GM21423 (cell line): Measurements from ENCODE around the gene TPSB2.
"Not testable (repeated sequence)": the region's sequence is repeated elsewhere in the genome, so short reads cannot be mapped to it uniquely, and the experiment has no call there.

Source experiments
- ATAC-seq: cut with Tn5 transposase; IDR thresholded peaks from one replicate; pipeline ENCODE4 v1.9.1; 2021; ENCODE audit warnings: mild to moderate bottlenecking, moderate library complexity; ENCODE audit not compliant: unreplicated experiment

Gene TPSB2

DNA sequence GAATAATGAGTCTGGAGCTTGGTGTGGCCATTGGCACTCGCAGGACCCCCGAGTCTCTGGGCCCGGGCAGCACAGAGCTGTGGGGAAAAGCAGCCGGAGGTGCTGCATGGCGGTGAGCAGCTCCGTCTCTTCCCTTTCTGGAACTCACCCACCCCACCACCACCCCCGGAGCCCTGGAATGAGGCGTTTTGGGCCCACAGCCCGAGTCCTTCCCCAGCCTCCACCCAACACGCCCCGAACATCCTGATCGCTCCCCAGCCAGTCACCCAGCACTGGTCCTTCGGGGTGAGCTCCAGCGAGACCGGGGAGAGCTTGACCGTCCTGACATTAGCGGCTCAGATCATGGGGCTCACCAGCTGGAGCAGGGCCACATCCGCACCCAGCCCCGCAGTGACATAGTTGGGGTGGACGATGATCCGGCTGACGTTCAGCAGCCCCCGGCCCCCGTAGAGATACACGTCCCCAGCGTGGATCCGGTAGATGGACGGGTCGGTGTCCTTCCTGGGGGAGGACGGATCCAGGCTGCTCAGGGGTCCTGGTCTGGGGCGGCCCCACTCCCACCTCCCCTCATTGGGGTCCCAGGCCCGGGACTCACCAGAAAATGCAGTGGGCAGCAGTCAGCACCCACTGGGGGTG lies 32.3 kb upstream of the TPSB2 start:
- ATAC-seq = no peak

DNA sequence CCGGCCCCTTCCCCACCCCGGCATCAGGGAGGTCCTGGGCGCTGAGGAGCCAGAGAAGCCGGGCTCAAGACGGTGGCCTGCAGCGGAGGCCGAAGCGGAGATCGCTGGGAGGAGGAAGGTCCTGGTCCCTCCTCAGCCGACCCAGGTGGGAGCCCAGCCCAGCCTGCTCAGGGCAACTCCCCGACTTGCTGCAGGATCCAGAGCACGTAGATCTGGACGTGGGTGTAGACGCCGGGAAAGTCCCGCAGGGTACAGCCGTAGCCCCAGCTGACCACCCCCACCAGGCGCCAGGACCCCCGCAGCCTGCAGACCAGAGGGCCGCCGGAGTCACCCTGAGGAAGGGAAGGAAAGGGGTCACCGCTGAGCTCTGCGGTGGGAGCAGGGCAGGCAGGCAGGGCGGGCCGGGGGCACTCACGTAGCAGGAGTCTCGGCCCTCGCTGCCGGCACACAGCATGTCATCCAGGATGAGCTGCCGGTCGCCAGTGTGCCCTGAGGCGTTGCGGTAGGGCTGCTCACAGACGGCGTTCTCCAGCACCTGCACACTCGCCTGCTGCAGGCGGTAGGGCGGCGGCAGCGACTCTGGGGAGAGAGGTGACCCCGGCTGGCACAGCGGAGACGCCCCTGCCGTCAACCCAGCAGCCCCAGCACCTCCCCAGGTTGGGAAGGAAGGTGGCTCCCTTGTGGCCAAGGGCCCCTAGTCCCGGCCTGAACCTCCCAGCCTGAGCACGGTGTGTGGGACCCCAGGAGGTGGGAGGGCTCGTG lies 31.3 kb upstream of the TPSB2 start:
- no peak for ATAC-seq

DNA sequence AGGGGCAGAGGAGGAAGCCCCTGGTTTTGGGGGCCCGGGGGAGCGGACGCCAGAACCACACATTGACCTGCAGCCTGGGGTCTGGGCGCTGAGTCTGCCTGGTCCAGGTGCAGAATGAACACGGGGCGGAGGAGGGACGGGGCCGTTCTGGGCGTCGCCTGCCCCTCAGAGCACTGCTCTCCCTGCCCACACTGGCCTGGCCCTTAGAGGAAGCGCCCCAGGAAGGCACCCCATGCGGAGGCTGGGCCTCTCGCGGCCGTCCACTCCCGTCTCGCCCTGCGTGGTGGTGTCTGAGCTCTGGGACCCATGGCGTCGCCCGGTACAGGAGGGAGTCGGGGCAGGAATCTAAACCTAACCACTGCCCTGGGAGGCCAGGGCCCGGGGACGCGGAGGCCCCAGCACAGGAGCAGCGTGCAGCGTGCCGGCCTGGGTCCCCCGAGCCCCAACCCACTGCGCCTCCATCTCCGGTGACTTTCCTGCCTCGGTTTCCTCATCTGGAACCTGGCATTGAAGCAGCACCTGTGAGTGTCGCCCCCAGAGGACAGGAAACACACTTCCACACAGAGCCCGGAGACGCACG lies 30.2 kb upstream of the TPSB2 start:
- no peak for ATAC-seq

DNA sequence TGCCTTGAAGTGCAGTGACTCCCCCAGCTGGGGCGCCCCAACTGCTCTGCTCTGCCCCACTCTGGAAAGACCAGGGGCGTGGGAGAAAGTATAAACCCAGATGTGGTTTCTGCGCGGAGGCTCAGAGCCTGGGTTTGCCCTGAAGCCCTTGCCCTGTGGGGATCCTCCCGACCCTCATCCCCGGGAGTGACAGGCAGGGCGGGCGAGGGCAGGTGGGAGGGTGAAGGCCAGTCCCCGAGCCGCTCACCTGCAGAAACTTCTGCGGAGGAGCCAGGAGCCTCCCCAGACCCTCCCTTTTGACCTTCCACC lies 29.7 kb upstream of the TPSB2 start:
- ATAC-seq = no peak

DNA sequence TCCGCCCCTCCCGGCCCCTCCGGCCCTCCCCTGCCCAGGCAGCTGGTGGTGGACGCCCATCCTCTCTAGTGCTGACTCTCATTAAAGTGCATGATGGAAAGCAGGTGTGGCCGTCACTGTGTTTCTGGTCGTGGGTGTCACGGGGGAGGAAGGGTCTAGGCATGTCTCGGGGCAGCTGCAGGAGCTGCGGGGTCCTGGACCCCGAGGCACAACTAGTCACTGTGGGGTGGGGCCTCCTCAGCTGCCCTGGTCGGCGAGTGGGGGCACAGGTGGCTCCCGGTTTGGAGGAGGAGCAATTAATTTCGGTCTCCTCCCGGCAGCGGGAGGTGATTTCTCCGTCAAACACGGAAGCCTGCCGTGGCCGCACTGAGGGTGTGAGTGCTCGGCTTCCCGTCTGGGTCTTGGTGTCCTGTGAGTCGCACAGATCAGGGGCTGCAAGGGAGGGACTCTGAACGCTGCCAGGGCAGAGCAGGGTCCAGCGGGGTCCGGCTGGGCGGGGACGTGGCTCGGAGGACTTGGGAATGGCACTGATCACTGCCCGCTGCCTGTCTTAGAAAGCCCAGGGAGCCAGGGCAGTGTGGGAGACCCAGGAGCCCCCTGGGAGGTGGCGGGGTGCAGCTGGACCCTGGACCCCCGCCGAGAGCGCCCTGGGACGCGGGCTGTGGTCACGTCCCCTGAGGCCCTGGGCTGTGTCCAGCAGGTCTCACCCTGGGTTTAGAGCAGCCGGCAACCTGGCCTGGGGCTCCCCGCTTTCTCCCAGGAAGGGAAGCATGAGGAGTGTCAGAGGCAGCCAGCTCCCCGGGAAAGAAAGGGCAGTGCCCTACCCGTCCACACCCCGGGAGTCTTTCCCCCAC lies 29.1 kb upstream of the TPSB2 start:
- ATAC-seq = no peak

DNA sequence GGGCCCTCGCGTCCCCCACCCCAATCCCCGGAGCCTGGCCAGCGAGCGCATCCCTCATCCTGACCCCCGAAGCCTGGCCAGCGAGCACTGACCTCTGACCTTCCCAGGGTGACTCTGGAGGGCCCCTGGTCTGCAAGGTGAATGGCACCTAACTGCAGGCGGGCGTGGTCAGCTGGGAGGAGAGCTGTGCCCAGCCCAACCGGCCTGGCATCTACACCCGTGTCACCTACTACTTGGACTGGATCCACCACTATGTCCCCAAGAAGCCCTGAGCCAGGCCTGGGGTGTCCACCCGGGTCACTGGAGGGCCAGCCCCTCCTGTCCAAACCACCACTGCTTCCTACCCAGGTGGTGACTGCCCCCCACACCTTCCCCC lies 28.2 kb upstream of the TPSB2 start:
- no peak for ATAC-seq

DNA sequence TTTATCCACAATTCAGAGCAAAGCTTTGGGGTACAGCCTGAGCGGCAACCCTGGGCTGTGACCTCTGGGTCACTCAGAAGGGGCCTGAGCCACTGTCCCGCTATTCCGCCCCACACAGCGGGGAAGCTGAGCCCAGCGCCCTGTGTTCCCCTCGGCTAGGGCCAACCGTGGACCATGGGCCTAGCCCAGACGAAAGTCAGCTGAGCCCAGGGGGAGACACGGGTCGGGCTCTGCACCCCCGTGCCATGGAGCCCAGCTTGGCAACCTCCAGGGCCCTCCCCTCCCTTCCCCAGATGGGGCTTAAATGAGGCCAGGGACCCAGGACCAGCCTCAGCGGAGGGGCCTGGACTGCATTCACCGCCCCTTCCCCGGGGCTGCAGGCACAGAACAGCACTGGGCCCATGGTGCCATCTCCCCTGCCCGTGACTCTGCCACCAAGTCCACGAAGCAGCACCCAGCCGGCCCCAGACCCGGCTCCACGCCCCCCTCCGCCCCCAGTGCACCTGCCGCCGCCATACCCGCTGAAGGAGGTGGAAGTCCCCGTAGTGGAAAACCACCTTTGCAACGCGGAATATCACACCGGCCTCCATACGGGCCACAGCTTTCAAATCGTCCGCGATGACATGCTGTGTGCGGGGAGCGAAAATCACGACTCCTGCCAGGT lies 27.7 kb upstream of the TPSB2 start:
- no peak for ATAC-seq

DNA sequence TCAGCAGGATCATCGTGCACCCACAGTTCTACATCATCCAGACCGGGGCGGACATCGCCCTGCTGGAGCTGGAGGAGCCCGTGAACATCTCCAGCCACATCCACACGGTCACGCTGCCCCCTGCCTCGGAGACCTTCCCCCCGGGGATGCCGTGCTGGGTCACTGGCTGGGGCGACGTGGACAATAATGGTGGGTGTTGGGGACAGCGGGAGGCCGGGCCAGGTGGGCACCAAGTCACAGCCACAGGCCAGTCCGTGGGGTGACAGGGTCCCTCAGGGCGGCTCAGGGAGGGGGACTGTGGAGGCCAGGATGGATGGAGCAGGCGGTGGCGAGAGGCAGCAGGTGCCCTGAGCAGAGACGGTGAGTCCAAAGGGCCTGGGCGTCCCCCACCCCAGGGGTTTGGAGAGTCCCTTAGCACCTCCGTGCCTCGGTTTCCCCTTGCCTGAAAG lies 26.9 kb upstream of the TPSB2 start:
- no peak for ATAC-seq

DNA sequence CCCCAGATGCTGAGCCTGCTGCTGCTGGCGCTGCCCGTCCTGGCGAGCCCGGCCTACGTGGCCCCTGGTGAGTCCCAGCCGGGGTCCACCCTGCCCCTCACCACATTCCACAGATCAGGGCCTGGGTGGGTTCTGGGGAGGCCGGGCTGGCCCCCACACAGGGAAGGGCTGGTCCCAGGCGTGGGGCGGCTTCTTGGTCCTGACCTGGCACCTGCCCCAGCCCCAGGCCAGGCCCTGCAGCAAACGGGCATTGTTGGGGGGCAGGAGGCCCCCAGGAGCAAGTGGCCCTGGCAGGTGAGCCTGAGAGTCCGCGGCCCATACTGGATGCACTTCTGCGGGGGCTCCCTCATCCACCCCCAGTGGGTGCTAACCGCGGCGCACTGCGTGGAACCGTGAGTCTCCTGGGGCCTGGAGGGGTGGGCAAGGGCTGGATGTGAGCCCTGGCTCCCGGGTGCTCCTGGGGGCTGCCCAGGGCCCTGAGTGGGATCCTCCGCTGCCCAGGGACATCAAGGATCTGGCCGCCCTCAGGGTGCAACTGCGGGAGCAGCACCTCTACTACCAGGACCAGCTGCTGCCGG lies 26.4 kb upstream of the TPSB2 start:
- ATAC-seq = not testable (repeated sequence)

DNA sequence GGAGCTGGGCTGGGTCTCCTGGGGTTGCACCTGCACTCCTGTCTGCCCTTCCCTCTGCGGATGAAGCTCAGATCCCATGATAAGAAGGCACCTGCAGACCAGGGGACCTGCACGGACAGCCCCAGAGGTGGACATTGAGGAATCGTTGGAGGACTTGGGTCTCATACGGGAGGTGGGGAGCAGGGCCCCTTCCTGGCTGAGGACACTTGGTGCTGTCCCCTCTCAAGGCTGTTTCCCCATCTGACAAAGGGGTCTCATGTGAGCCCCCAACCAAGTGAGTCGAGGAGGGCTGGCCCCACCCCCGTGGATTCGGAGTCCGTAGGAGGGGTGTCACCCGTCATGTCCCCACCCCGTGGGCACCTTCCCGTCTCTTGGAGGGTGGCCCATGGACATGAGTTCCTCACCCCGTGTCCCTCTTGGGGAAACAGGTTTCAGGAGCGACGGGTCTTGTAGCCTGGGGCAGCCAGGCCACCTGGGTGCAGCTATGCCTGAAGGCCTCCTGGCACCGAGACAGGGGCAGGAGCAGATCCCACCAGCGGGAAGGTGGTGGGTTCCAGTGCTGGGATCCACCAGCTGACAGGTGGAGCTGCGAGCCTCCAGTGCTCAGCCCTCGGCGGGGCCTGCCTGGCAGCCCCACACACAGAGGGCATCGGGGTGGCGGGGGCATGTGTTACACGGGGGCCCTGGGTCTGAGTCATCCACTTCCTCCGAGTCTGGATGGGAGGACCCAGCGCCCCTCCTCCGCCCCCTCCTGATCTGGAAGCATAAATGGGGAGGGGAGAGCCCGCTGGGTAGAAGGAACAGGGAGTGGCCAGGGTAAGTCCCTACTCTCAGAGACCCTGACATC lies 25.5 kb upstream of the TPSB2 start, which contains the start of gene TPSD1:
TPSD1 (plus strand) TSS at position 794 of the 847 bp plus-strand sequence. CDS start 212 bp downstream, outside the sequence.
- ATAC-seq = not testable (repeated sequence)

DNA sequence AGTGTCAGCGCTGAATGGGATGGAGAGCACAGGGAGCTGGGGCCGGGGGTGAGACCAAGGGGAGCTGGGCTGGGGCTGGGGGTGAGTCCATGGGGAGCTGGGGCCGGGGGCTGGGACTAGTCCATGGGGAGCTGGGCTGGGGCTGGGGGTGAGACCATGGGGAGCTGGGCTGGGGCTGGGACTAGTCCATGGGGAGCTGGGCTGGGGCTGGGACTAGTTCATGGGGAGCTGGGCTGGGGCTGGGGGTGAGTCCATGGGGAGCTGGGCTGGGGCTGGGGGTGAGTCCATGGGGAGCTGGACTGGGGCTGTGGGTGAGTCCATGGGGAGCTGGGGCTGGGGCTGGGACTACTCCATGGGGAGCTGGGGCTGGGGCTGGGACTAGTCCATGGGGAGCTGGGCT lies 24.8 kb upstream of the TPSB2 start:
- not testable (repeated sequence) for ATAC-seq

DNA sequence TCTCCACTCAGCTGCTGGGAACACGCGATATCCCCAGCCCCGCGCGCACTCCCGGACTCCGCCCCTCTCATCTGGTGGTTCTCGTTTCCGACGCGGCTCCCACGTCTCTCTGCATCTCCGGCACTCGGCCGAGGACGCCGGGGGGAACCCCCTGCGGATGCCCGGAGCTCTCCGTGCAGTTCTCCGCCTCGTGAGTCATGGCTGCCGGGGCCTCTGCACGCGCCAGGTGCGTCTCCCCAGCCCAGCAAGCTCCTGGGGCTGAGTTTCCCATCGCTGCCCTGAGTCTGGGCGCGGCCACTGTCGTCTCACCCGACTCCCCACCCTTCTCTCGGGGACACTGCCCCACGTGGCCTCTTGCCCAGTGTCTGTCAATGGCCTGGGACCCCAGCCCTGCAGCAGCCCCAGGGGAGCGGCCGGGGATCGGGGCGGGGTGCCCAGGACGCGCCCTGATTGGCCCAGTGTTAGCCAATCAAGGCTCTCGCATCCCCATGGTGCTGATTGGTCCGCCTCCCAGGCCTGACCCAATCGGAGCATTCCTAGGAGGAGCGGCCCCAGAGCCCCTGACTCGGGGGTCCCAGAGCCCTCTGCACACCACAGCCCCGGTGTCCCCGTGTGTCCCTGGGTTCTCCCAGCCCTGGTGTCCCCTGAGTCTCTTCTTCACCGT lies 23.8 kb upstream of the TPSB2 start:
- ATAC-seq = not testable (repeated sequence)

DNA sequence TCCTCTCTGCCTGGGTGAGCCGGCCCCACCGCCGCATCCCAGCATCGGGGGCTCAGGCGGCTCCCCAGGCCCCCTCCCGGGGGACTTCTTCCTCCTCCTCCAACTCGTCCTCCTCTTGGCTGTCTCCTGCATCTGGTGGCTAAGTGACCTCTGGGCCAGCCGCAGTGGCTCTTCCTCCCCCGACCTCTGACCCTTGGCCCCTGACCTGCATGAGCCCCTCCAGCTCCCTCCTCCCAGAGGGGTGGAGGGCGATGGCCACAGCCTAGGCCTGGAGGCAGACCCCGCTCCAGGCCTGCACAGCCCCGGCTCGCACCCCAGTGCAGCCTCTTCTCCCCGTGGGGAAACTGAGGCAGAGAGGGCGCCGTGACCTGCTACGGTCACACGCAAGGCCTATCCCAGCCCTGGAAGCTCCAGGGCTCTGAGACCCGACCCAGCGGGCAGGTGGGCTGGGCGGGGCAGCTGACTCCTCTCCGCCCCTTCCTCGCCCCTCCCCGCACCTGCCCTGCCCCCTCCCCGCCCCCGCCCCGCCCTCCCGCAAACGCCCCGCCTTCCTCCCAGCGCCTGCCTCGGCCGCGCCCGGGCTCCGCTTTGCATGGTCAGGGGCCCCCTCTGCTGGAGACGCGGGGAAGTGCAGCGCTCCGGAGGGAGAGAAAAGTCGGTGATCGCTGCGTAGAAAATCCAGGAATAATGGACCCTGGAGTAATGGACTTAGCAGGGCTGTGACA lies 19.2 kb upstream of the TPSB2 start:
- ATAC-seq = not testable (repeated sequence)

DNA sequence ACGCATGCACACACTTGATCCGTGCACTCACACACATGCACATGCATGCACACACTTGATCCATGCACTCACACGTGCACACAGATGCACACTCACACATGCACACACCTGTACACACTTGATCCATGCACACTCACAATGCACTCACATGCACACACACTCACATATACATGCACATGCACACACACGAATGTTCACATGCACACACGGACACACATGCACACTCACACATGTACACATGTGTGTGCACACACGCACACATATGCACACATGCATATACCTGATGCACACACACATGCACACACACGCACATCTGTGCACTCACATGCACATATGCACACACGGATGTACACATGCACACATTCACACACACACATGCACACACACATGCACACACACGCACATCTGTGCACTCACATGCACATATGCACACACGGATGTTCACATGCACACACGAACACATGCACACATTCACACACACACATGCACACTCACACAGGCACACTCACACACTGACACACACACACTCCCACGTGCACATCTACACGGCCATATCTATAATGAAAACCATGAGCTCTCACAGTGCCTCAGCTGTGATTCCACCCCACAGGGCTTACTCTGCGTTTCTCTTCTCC lies 18.0 kb upstream of the TPSB2 start:
- ATAC-seq = not testable (repeated sequence)

DNA sequence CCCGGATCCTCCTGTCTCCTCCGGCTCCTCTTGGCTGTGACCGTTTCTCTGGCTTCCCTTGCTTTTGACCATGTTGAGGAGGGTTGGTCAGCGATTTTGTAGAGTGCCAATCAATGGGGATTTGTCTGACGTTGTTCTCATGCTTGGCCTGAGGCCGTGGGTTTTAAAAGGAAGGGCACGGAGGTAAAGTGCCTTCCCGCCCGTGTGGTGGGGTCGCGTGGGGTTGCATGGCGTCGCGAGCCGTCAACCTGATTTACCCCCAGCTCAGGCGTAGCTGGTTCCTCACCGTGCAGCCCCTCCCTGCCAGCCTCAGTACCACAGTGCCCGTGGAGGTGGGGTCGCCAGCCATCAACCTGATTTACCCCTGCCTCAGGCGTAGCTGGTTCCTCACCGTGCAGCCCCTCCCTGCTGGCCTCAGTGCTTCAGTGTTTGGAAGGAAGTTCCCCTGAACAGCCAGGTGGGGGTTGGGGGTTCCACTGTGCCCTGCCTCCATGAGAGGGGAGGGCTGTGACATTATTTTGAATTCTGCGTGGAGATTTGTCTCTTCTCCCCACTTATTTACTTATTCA lies 15.6 kb upstream of the TPSB2 start:
- no peak for ATAC-seq

DNA sequence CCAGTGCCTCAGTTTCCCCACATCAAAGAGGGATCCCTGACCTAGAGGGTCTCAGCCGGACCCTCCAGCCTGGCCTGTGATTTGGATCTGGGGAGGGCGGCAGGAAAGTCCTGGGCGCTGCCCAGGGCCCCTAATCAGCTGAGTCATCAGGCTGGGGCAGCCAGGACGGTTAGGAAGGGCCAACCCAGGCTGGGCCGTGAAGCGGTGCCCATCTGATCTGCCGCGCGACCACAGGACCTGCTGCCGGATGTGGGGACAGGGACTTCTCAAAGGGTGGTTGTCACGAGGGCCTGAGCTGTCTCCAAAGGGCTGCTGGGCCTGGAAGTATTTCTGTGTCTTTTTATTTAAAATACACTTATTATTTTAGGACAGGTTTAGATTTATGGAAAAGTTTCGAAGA lies 14.9 kb upstream of the TPSB2 start:
- ATAC-seq = no peak
